K562 (cell line): ENCODE results near the gene IPO13. TPM values are rescaled to one million over a fixed set of nuclear protein-coding genes. Genes with fewer than 3 reads are reported as not detected.

Source experiments
- ATAC-seq: fragments of 200-7000 bp; cut with Tn5 transposase; 3 replicates; pipeline ENCODE4 v1.9.1; 2020; ENCODE audit warnings: moderate library complexity
- BruUV-seq: library from RNA; stranded (reverse); fragments of 400-500 nt; replicated peaks from 2 replicates; lab custom pipeline; 2021; lab: Mats Ljungman, UMichigan
- CTCF ChIA-PET: fragments of 300-600 bp; formaldehyde crosslinking; extraction: SDS; loops from one replicate; lab custom pipeline; 2021; ENCODE audit warnings: low intra/inter-chr PET ratio; lab: Yijun Ruan, JAX
- POLR2A ChIA-PET: fragments of 300-600, 350-650 bp; sonication (Branson Sonifier 250); formaldehyde crosslinking; extraction: SDS; loops from one replicate; lab custom pipeline; 2021; ENCODE audit warnings: antibody characterized with exemption, inconsistent platforms; lab: Yijun Ruan, JAX
- DNase-seq, 4 experiments: peaks; one replicate each; pipeline versions ENCODE4 v3.0.0 to v3.0.0-alpha.2; 2011 to 2018; ENCODE audit warnings: low spot score in 3 of 4, mixed read lengths in 3 of 4; ENCODE audit errors: extremely low read depth in 1 of 4
- FAIRE-seq: peaks from 2 replicates; lab custom pipeline; 2011; peaks lifted over from hg19 to GRCh38; lab: Jason Lieb, UNC
- H2AFZ ChIP-seq: 2 replicates; pipeline ENCODE4 v1.6.0; 2011; ENCODE audit warnings: low read depth, low read length, control low read depth, inconsistent platforms
- H3K27ac ChIP-seq: fragments of 200-600 bp; 3 replicates; pipeline ENCODE4 v1.8.0; 2011; ENCODE audit warnings: low read depth, mild to moderate bottlenecking, control low read depth, inconsistent platforms, low read length, moderate library complexity, mixed read lengths; ENCODE audit errors: extremely low read depth
- H3K27me3 ChIP-seq, 2 experiments: fragments of 300-600 bp in 1 of 2; 2 replicates in 1 of 2; 3 replicates in 1 of 2; pipeline versions ENCODE4 v1.6.0 to v1.8.0; 2011; ENCODE audit warnings: inconsistent platforms in 2 of 2, low read length in 2 of 2, mild to moderate bottlenecking in 1 of 2, mixed read lengths in 1 of 2, moderate library complexity in 1 of 2; ENCODE audit not compliant: control insufficient read depth in 2 of 2, insufficient read depth in 2 of 2
- H3K36me3 ChIP-seq: fragments of 300-600 bp; 3 replicates; pipeline ENCODE4 v1.8.0; 2011; ENCODE audit warnings: mild to moderate bottlenecking, low read length, inconsistent platforms; ENCODE audit not compliant: control insufficient read depth, insufficient read depth
- H3K4me1 ChIP-seq, 2 experiments: fragments of 200-600 bp in 1 of 2; replicated peaks in 1 of 2; 2 replicates in 1 of 2; 3 replicates in 1 of 2; pipeline versions ENCODE4 v1.5.1 to v1.8.0; 2011; ENCODE audit warnings: inconsistent platforms in 2 of 2, low read length in 2 of 2, mild to moderate bottlenecking in 1 of 2, mixed read lengths in 1 of 2, moderate library complexity in 1 of 2; ENCODE audit not compliant: control insufficient read depth in 2 of 2, insufficient read depth in 2 of 2
- H3K4me2 ChIP-seq: 2 replicates; pipeline ENCODE4 v1.6.1; 2011; ENCODE audit warnings: low read length, control low read depth, inconsistent platforms, mixed read lengths; ENCODE audit not compliant: insufficient read depth
- H3K4me3 ChIP-seq: fragments of 200-600 bp; sonication (generic), shearing (Covaris generic); 2 replicates; pipeline ENCODE4 v1.5.1; 2016; ENCODE audit warnings: control low read depth, inconsistent platforms
- H3K79me2 ChIP-seq: fragments of 200-600 bp; 3 replicates; pipeline ENCODE4 v1.8.0; 2011; ENCODE audit warnings: low read length, inconsistent platforms; ENCODE audit not compliant: control insufficient read depth, insufficient read depth
- H3K9ac ChIP-seq, 2 experiments: 2 replicates each; pipeline versions ENCODE4 v1.6.0 to v1.6.1; 2011; ENCODE audit warnings: low read depth in 2 of 2, low read length in 2 of 2, control low read depth in 1 of 2, inconsistent platforms in 1 of 2, mild to moderate bottlenecking in 1 of 2, mixed read lengths in 1 of 2; ENCODE audit not compliant: insufficient read depth in 1 of 2
- H3K9me1 ChIP-seq: one replicate; pipeline ENCODE4 v1.6.0; 2011; ENCODE audit warnings: inconsistent platforms, mild to moderate bottlenecking, low read length, moderate library complexity; ENCODE audit not compliant: control insufficient read depth, insufficient read depth
- H3K9me3 ChIP-seq: replicated peaks from 2 replicates; pipeline ENCODE4 v1.5.1; 2011; ENCODE audit warnings: low read depth, low read length, inconsistent platforms; ENCODE audit not compliant: control insufficient read depth, insufficient read depth
- H4K20me1 ChIP-seq: replicated peaks from 2 replicates; pipeline ENCODE4 v1.6.1; 2011; ENCODE audit warnings: low read length, inconsistent platforms, mixed read lengths; ENCODE audit not compliant: control insufficient read depth, insufficient read depth
- ELF1 ChIP-seq: fragments of 200-800 bp; sonication (Bioruptor generic); IDR thresholded peaks from 2 replicates; pipeline ENCODE4 v1.6.1; 2016; ENCODE audit warnings: missing genetic modification characterization, missing compliant biosample characterization
- HIVEP1 ChIP-seq: fragments of 250-450 bp; sonication (Bioruptor Pico); IDR thresholded peaks from 2 replicates; pipeline ENCODE4 v1.4.0; 2020; ENCODE audit warnings: mild to moderate bottlenecking
- MTA1 ChIP-seq: fragments of 450-650 bp; IDR thresholded peaks from 2 replicates; pipeline ENCODE4 v1.6.1; 2017; ENCODE audit warnings: borderline replicate concordance
- MTA2 ChIP-seq: fragments of 450-650 bp; IDR thresholded peaks from 2 replicates; pipeline ENCODE4 v1.6.1; 2016; ENCODE audit warnings: low read depth
- RBFOX2 ChIP-seq: fragments of 200-400 bp; formaldehyde crosslinking; IDR thresholded peaks from 2 replicates; pipeline ENCODE4 v1.6.1; 2017; ENCODE audit warnings: low read depth, mild to moderate bottlenecking, low read length, moderate library complexity
- TFAP4 ChIP-seq: sonication (generic); formaldehyde crosslinking; IDR thresholded peaks from 2 replicates; pipeline ENCODE4 v1.8.0; 2022; ENCODE audit warnings: missing genetic modification reagents, mild to moderate bottlenecking, moderate library complexity, borderline replicate concordance
- ZBTB40 ChIP-seq, 2 experiments: fragments of 450-650 bp in 1 of 2; sonication (generic) in 1 of 2; formaldehyde crosslinking in 1 of 2; IDR thresholded peaks; 2 replicates each; pipeline versions ENCODE4 v1.7.1 to v1.9.0; 2016 to 2022; ENCODE audit warnings: inconsistent platforms in 1 of 2, mild to moderate bottlenecking in 1 of 2, missing genetic modification reagents in 1 of 2
- ZNF408 ChIP-seq: fragments of 250-450 bp; sonication (Bioruptor Pico); IDR thresholded peaks from 2 replicates; pipeline ENCODE4 v1.4.0; 2020; ENCODE audit warnings: low read depth, mild to moderate bottlenecking, moderate library complexity
- ZNF778 ChIP-seq: fragments of 450-650 bp; formaldehyde crosslinking; IDR thresholded peaks from 2 replicates; pipeline ENCODE4 v1.4.0; 2020; ENCODE audit warnings: mild to moderate bottlenecking, moderate library complexity
- WGBS: fragments of 100-300 bp; shearing (Covaris generic); methylation state at CpG from one replicate; pipeline ENCODE4 v1.1.6; 2016; ENCODE audit warnings: low coverage, mixed read lengths; ENCODE audit not compliant: insufficient coverage; ENCODE audit errors: missing lambda C conversion rate; 5-methylcytosine and 5-hydroxymethylcytosine counted together
- in situ Hi-C: fragments of 300-500 bp; cut with MboI; formaldehyde crosslinking; loops from 4 replicates; pipeline ENCODE4 v1.15.0; 2018; ENCODE audit warnings: inconsistent platforms, mixed read lengths
- intact Hi-C: fragments of 100-400 bp; cut with micrococcal nuclease; formaldehyde crosslinking; loops from 2 replicates; pipeline ENCODE4 v1.14.2; 2022
- polyA plus RNA-seq, 8 experiments: library from polyadenylated mRNA; depleted of rRNA in 4 of 8; stranded (reverse) in 5 of 8; unstranded in 3 of 8; fragments of >200 nt; fragmentation: Nextera tagmentation in 2 of 8; fragmentation: Illumina TruSeq in 1 of 8; extraction: Ambion mirVana in 2 of 8; extraction: Trizol in 1 of 8; gene quantifications; 2 replicates each; pipeline versions ENCODE4 v1.2.1 to v1.2.3, GENCODE V29; 2011 to 2014; ENCODE audit warnings: inconsistent platforms in 1 of 8, missing spikeins in 1 of 8
- total RNA-seq, 7 experiments: library from RNA; depleted of rRNA in 6 of 7; stranded (reverse); fragments of >200 nt in 6 of 7; fragmentation: Illumina TruSeq in 2 of 7; extraction: Trizol in 2 of 7; gene quantifications; 2 replicates each; pipeline versions ENCODE4 v1.2.1 to v1.2.3, GENCODE V29; 2011 to 2021; ENCODE audit warnings: low replicate concordance in 1 of 7

The IPO13 gene
- total and polyA plus RNA-seq, 9 of the 15 experiments (the other 6 are each of a cell fraction or from before 2014, with no cell fraction given), result 7.0 to 30.8 (median 16.2) TPM

- TF ChIP-seq TFAP4 (0 out of 2 replicates have a peak, but pooled peaks have one; percentile 22), MTA2 (no peak), HIVEP1 (CRISPR knock-in tag) (no peak), ZNF408 (CRISPR knock-in tag) (no peak), ELF1 (no peak), RBFOX2 (0 out of 2 replicates have a peak, but pooled peaks have one; percentile 32), MTA1 (no peak), ZNF778 (CRISPR knock-in tag) (no peak)
These were observed 66.3 kb downstream of the IPO13 start (continued) for GRCh38 chr1:44012941-44013609.

- ChIA-PET CTCF (interaction anchor here (1.1 kb wide), 1 partner anchor 22 kb away, joined by 3 read pairs; no protein-coding TSS in a partner anchor), POLR2A (interaction anchor here (0.5 to 3.9 kb wide), 5 partner anchors 12 to 545 kb away, joined by 3 to 29 read pairs (median 5); partner anchors contain the start of gene SLC6A9)
- no TSS peak for BruUV-seq
- in situ Hi-C loops, result no loop called here
- no peak for ATAC-seq
- no peak overlapping the region for H3K27ac ChIP-seq
- intact Hi-C loops, result no loop called here
- H2AFZ ChIP-seq, result no peak overlapping the region; the same call in 1 of the 2 replicates
- H4K20me1 ChIP-seq, result no peaks in the 10 kb centered on the region; the same call in 1 of the 2 replicates
- no peak for TF ChIP-seq ZBTB40 (IDR thresholded peaks at IDR 0.05)
- TF ChIP-seq ZBTB40 (CRISPR knock-in tag; IDR thresholded peaks at IDR 0.05), result no peak
- 0 out of 2 replicates have a peak, but pooled peaks have one; percentile 9 for TF ChIP-seq RBFOX2
- no peaks in the 10 kb centered on the region for H3K9me1 ChIP-seq
- H3K9ac ChIP-seq, result peak overlapping the region in 1 of 2 experiments; percentile 84; a peak in 1 of 4 replicates
- peaks cover 6 to 45% of the 10 kb centered on the region in 2 experiments; a peak in 4 of 5 replicates for H3K4me1 ChIP-seq
- H3K36me3 ChIP-seq, result no peaks in the 10 kb centered on the region
- H3K79me2 ChIP-seq, result no peaks in the 10 kb centered on the region
- DNase-seq, result no peak
- H3K4me2 ChIP-seq, result no peak overlapping the region
- no peak for FAIRE-seq
- WGBS, result 51% methylated on average over 5 of the region's 5 CpGs
- no peak overlapping the region for H3K4me3 ChIP-seq
- H3K9me3 ChIP-seq, result no peaks in the 10 kb centered on the region
- no peaks in the 10 kb centered on the region for H3K27me3 ChIP-seq
These were observed 67.2 kb downstream of the IPO13 start for GRCh38 chr1:44013949-44014348.
